Mucosa of descending colon (tissue), 3 donors: ENCODE results near the gene SUV39H1. TPM values are rescaled to one million over a fixed set of nuclear protein-coding genes. Genes with fewer than 3 reads are reported as not detected.

Experiments
- ATAC-seq: fragments of 200-7000 bp; cut with Tn5 transposase; one replicate; pipeline ENCODE4 v1.9.1; 2020; ENCODE audit warnings: mild to moderate bottlenecking, moderate library complexity
- DNase-seq, 3 donors: peaks; one replicate each; pipeline ENCODE4 v3.0.0-alpha.2; 2020
- H3K36me3 ChIP-seq: fragments of 200-600 bp; one replicate; pipeline ENCODE4 v1.8.0; 2021; ENCODE audit warnings: low read depth, mild to moderate bottlenecking
- H3K4me1 ChIP-seq: fragments of 200-600 bp; one replicate; pipeline ENCODE4 v1.8.0; 2021; ENCODE audit warnings: low read depth, mild to moderate bottlenecking
- H3K4me3 ChIP-seq: fragments of 200-600 bp; one replicate; pipeline ENCODE4 v1.8.0; 2021; ENCODE audit warnings: mild to moderate bottlenecking
- H3K9me3 ChIP-seq: fragments of 200-600 bp; one replicate; pipeline ENCODE4 v1.8.0; 2021; ENCODE audit warnings: mild to moderate bottlenecking
- intact Hi-C, 2 donors: fragments of 100-400 bp; cut with DNase I in 1 of 2; cut with micrococcal nuclease in 1 of 2; formaldehyde crosslinking; loops; one replicate each; pipeline versions ENCODE4 v1.11.0 to v1.11.1; 2022; cut with DNase I, micrococcal nuclease
- total RNA-seq, 3 donors: library from RNA; stranded (reverse); fragmentation: NEBNext Ultra II Directional in 2 of 3; extraction: Animal tissue kit (Norgen Biotek cat#: 25700) in 2 of 3; gene quantifications; one replicate each; pipeline versions ENCODE4 v1.2.1 to v1.2.4, GENCODE V29; 2021 to 2023
- TF ChIP-seq, protein P1 (sequence below): fragments of 200-600 bp; IDR thresholded peaks from one replicate; pipeline ENCODE4 v1.8.0; 2022; ENCODE audit warnings: antibody characterized with exemption, mild to moderate bottlenecking
- donor health status: DM: no; HTN: no; CAD: no; lungs with moderate emphysema.
- donor health status: DM: no; HTN: no; CAD: no.
- donor health status: DM: no; HTN: yes; CAD: no.

SUV39H1 gene
- total RNA-seq, 3 donors from 2014 or later: 3.4 to 6.2 (median 3.7) TPM

DNA sequence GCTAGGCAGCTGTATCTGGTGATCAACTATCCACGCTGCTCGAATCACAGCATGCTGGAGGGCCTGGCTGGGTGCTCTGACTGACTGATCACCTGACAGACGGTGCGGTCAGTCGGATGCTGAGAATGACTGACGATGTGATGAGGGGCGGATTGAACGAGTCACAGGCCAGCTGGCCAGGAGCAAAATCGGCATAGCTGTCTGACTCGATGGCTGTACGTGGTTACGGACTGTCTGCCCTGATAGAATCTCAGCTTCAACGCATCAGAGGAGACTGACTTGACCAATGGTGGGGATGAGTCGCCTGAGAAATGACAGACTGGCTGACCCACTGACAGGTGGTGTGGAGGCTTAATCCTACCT is 1.0 kb upstream of the SUV39H1 start:
- intact Hi-C loops: no loop called here
- no peak overlapping the region for H3K4me3 ChIP-seq
- TF ChIP-seq, protein P1, sequence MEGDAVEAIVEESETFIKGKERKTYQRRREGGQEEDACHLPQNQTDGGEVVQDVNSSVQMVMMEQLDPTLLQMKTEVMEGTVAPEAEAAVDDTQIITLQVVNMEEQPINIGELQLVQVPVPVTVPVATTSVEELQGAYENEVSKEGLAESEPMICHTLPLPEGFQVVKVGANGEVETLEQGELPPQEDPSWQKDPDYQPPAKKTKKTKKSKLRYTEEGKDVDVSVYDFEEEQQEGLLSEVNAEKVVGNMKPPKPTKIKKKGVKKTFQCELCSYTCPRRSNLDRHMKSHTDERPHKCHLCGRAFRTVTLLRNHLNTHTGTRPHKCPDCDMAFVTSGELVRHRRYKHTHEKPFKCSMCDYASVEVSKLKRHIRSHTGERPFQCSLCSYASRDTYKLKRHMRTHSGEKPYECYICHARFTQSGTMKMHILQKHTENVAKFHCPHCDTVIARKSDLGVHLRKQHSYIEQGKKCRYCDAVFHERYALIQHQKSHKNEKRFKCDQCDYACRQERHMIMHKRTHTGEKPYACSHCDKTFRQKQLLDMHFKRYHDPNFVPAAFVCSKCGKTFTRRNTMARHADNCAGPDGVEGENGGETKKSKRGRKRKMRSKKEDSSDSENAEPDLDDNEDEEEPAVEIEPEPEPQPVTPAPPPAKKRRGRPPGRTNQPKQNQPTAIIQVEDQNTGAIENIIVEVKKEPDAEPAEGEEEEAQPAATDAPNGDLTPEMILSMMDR: no peak
- DNase-seq (no peak), ATAC-seq (no peak)
- peaks cover 3% of the 10 kb centered on the region for H3K36me3 ChIP-seq
- peaks cover 4% of the 10 kb centered on the region for H3K4me1 ChIP-seq
- no peaks in the 10 kb centered on the region for H3K9me3 ChIP-seq

DNA sequence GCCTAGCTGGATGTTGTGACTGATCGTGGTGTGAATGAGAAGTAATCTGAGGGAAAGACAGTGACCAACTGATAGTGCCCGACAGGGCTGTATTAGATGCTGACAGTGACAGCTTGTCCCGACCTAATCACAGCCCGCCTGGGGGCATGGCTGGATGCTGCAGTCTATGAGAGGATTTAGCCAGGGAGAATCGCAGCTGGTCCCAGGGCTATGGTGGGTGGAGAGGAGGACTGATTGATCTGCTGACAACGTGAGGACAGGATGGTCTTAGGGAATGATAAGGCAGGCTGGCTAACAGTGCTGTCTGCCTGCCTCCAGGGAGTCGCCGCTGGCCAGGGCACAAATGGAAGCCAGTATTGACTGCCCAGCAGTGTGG is 621 bp upstream of the SUV39H1 start:
- Histone ChIP-seq H3K4me1 (peaks cover 4% of the 10 kb centered on the region), H3K9me3 (no peaks in the 10 kb centered on the region), H3K4me3 (no peak overlapping the region), H3K36me3 (peaks cover 3% of the 10 kb centered on the region)
- DNase-seq: no peak
- TF ChIP-seq, protein P1: no peak
- ATAC-seq: peak; percentile 6
- intact Hi-C loops: no loop called here

DNA sequence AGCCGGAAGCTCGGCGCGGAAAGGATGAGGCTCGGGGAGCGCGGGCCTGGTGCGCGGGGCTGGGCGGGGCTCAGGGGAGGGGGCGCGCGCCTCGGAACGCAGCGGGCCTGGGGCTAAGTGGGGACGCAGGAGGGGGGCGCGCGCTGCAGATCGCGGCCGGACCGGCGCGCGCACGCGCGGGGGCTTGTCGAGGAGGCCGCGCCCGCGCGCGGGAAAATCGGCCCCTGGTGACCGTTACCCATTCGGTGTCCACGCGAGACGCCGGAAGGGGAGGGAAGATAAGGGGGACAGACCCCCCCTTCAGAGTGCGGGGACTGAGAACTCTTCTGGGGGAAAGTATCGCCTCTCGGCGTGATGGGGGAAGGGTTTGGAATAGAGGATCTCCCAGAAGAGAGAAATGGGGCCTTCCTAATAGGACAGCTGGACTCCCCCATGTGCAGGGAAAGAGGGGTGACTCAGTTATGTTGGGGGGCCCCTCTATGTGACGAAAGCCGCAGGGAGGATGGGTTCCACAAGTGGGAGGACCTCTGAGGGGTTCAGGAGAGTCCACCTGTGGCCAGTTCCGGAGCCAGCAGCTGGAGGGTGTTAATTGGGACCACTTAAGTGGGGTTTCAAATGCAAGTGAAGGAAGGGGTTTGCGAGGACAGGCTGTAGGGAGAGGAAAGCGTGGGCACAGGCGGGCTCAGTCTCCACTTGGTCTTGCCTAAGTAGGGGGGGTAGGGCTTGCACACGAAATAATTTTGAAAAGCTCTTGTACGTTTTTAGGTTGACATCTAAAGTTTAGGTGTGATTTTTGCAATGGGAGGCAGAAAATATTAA is 584 bp downstream of the SUV39H1 start:
- TF ChIP-seq, protein P1: no peak
- Histone ChIP-seq H3K36me3 (peaks cover 3% of the 10 kb centered on the region), H3K9me3 (no peaks in the 10 kb centered on the region), H3K4me3 (peak overlapping the region; percentile 68), H3K4me1 (peaks cover 4% of the 10 kb centered on the region)
- ATAC-seq (no peak), DNase-seq (peak in 2 of 3 donors; percentile 19 to 46)
- intact Hi-C loops: no loop called here

DNA sequence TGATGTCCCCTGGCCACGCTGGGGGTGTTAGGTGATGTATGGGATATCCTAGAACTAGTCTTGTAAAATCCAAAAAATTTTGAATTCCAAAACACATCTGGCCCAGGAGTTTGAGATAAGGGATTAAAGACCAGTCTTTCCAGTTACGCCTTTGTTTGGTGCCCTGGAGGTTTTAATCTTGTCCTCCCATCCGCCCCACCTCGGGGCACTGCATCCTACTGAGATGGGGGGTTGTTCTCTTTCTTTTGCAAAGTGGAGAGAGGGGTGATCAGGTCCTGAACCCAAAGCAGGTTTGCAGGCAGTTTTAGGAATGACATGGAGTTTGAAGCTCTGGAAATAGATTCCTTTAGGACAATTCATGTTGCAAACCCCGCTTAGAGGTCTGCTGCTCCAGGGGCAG is 1.8 kb downstream of the SUV39H1 start:
- peaks cover 4% of the 10 kb centered on the region for H3K4me1 ChIP-seq
- TF ChIP-seq, protein P1: no peak
- intact Hi-C loops: no loop called here
- DNase-seq (no peak), ATAC-seq (no peak)
- no peaks in the 10 kb centered on the region for H3K9me3 ChIP-seq
- H3K36me3 ChIP-seq: peaks cover 3% of the 10 kb centered on the region
- H3K4me3 ChIP-seq: no peak overlapping the region

DNA sequence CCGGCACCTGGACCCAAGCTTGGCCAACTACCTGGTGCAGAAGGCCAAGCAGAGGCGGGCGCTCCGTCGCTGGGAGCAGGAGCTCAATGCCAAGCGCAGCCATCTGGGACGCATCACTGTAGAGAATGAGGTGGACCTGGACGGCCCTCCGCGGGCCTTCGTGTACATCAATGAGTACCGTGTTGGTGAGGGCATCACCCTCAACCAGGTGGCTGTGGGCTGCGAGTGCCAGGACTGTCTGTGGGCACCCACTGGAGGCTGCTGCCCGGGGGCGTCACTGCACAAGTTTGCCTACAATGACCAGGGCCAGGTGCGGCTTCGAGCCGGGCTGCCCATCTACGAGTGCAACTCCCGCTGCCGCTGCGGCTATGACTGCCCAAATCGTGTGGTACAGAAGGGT is 3.7 kb downstream of the SUV39H1 start:
- TF ChIP-seq, protein P1: no peak
- peaks cover 3% of the 10 kb centered on the region for H3K36me3 ChIP-seq
- intact Hi-C loops: no loop called here
- no peaks in the 10 kb centered on the region for H3K9me3 ChIP-seq
- H3K4me3 ChIP-seq: no peak overlapping the region
- no peak for DNase-seq
- no peak for ATAC-seq
- H3K4me1 ChIP-seq: peaks cover 4% of the 10 kb centered on the region
